Sigmoid colon (tissue), 3 donors: ENCODE data around the gene BDNF.
"Not testable (repeated sequence)": the region's sequence is repeated elsewhere in the genome, so short reads cannot be mapped to it uniquely, and the experiment has no call there.

Experiments used
- CTCF ChIP-seq, 4 experiments: fragments of 450-650 bp in 3 of 4; fragments of 200-600 bp in 1 of 4; IDR thresholded peaks; one replicate each; pipeline ENCODE4 v1.5.1; 2016 to 2019; ENCODE audit warnings: antibody characterized with exemption in 4 of 4, mild to moderate bottlenecking in 3 of 4, moderate library complexity in 2 of 4
- POLR2A ChIP-seq, 2 donors: fragments of 450-650 bp; IDR thresholded peaks; one replicate each; pipeline ENCODE4 v1.6.1; 2016; ENCODE audit warnings: antibody characterized with exemption in 2 of 2, mild to moderate bottlenecking in 2 of 2, moderate library complexity in 2 of 2

- TF ChIP-seq CTCF, POLR2A (IDR thresholded peaks at IDR 0.05): not testable (repeated sequence)
Measured at GRCh38 chr11:27665508-27666101, 34.6 kb downstream of the BDNF start.
